ENCODE measurements around the gene COQ5.

The COQ5 gene

DNA sequence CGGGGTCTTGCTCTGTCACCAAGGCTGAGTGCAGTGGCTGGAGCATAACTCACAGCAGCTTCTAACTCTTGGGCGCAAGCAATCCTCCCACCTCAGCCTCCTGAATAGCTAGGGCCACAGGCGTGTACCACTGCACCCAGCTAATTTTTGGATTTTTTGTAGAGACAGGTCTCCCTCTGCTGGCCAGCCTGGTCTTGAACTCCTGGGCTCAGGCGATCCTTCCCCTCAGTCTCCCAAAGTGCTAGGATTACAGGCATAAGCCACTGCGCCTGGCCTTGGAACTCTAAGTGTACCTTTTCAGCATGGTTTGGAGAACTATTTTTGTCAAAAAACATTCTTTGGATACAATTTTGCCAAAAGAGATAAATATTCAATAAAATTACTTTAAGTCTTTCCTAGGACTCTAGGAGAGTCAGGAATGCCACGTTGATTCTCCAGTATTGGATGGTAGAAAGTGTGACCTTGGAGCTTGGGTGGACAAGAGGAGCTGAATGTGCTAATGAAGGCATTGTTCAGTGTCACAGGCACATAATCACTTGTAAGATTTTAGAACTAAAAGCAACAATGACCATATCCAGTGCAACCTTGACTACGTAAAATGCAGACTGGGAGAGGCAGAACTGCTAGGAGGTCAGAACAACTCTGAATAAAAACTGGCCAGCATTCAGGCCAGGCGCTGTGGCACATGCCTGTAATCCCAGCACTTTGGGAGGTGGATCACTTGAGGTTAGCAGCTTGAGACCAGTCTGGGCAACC, 62.2 kb downstream of the COQ5 start:
- peaks cover 74% of the 10 kb centered on the region for H3K36me3 ChIP-seq (ENCODE audit: control insufficient read depth, low read length)
- no peaks in the 10 kb centered on the region for H3K9me3 ChIP-seq (ENCODE audit: control insufficient read depth, insufficient read depth, low read length)
- peak overlapping the region; percentile 18; the same call in 1 of the 2 replicates for H3K4me3 ChIP-seq (ENCODE audit: low read length)
- H3K4me2 ChIP-seq (ENCODE audit: low read length): peak overlapping the region; percentile 65
- peaks cover 43% of the 10 kb centered on the region for H4K20me1 ChIP-seq (ENCODE audit: control insufficient read depth, insufficient read depth, low read depth, low read length)
- peaks cover 94% of the 10 kb centered on the region for H3K79me2 ChIP-seq (ENCODE audit: control insufficient read depth, low read length)
- H3K4me1 ChIP-seq (ENCODE audit: control insufficient read depth, low read length): peaks cover 38% of the 10 kb centered on the region
- H3K9me2 ChIP-seq (replicated peaks; ENCODE audit: control insufficient read depth, low read length): no peaks in the 10 kb centered on the region
- H3K27me3 ChIP-seq (ENCODE audit: control insufficient read depth, low read length): no peaks in the 10 kb centered on the region
- no peak overlapping the region for H3K27ac ChIP-seq (ENCODE audit: low read depth, low read length)
- TF ChIP-seq EZH2phosphoT487 (IDR thresholded peaks at IDR 0.05; ENCODE audit: borderline replicate concordance, low read length): no peak
- TF ChIP-seq, protein P1, sequence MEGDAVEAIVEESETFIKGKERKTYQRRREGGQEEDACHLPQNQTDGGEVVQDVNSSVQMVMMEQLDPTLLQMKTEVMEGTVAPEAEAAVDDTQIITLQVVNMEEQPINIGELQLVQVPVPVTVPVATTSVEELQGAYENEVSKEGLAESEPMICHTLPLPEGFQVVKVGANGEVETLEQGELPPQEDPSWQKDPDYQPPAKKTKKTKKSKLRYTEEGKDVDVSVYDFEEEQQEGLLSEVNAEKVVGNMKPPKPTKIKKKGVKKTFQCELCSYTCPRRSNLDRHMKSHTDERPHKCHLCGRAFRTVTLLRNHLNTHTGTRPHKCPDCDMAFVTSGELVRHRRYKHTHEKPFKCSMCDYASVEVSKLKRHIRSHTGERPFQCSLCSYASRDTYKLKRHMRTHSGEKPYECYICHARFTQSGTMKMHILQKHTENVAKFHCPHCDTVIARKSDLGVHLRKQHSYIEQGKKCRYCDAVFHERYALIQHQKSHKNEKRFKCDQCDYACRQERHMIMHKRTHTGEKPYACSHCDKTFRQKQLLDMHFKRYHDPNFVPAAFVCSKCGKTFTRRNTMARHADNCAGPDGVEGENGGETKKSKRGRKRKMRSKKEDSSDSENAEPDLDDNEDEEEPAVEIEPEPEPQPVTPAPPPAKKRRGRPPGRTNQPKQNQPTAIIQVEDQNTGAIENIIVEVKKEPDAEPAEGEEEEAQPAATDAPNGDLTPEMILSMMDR (IDR thresholded peaks at IDR 0.05; ENCODE audit: low read depth, low read length, poor library complexity, severe bottlenecking): peak; percentile 69
- H3F3A ChIP-seq (ENCODE audit: control insufficient read depth, insufficient read depth): peaks cover 21% of the 10 kb centered on the region

GRCh38 chr12:120465756-120466155, 63.2 kb downstream of the COQ5 start:
- no peak overlapping the region for H3K4me2 ChIP-seq (ENCODE audit: low read length)
- no peaks in the 10 kb centered on the region for H3K9me3 ChIP-seq (ENCODE audit: control insufficient read depth, insufficient read depth, low read length)
- H3K9me2 ChIP-seq (replicated peaks; ENCODE audit: control insufficient read depth, low read length): no peaks in the 10 kb centered on the region
- peaks cover 89% of the 10 kb centered on the region for H3K79me2 ChIP-seq (ENCODE audit: control insufficient read depth, low read length)
- no peak for TF ChIP-seq EZH2phosphoT487 (IDR thresholded peaks at IDR 0.05; ENCODE audit: borderline replicate concordance, low read length)
- TF ChIP-seq, protein P1 (IDR thresholded peaks at IDR 0.05; ENCODE audit: low read depth, low read length, poor library complexity, severe bottlenecking): no peak
- no peak overlapping the region for H3K27ac ChIP-seq (ENCODE audit: low read depth, low read length)
- H3F3A ChIP-seq (ENCODE audit: control insufficient read depth, insufficient read depth): peaks cover 26% of the 10 kb centered on the region
- no peak overlapping the region for H3K4me3 ChIP-seq (ENCODE audit: low read length)
- peaks cover 43% of the 10 kb centered on the region for H4K20me1 ChIP-seq (ENCODE audit: control insufficient read depth, insufficient read depth, low read depth, low read length)
- no peaks in the 10 kb centered on the region for H3K27me3 ChIP-seq (ENCODE audit: control insufficient read depth, low read length)
- H3K4me1 ChIP-seq (ENCODE audit: control insufficient read depth, low read length): peaks cover 29% of the 10 kb centered on the region
- peaks cover 84% of the 10 kb centered on the region for H3K36me3 ChIP-seq (ENCODE audit: control insufficient read depth, low read length)

DNA sequence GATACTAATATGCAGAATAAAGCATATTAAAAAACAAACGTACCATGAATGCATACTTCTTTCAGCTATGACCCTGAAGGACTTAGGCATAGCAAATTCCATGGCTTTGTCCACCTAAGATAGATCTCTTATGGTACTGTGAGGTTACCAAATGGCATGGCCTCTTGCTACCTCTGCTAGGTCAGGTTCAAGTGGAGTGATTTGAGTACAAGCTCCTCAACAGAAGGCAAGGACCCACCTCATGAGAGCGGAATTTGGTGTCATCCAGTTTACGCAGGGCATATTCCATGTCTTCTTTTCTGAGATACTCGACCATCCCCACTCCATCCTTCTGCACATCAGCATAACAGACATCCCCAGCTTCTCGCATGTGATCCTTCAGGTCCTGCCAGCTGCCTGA, 65.2 kb downstream of the COQ5 start:
- Histone ChIP-seq H3K4me1 (ENCODE audit: control insufficient read depth, low read length) (peaks cover 23% of the 10 kb centered on the region), H3K27me3 (ENCODE audit: control insufficient read depth, low read length) (no peaks in the 10 kb centered on the region), H4K20me1 (ENCODE audit: control insufficient read depth, insufficient read depth, low read depth, low read length) (peaks cover 41% of the 10 kb centered on the region), H3K4me2 (ENCODE audit: low read length) (no peak overlapping the region), H3K79me2 (ENCODE audit: control insufficient read depth, low read length) (peaks cover 73% of the 10 kb centered on the region), H3K9me3 (ENCODE audit: control insufficient read depth, insufficient read depth, low read length) (no peaks in the 10 kb centered on the region), H3F3A (ENCODE audit: control insufficient read depth, insufficient read depth) (peaks cover 39% of the 10 kb centered on the region), H3K36me3 (ENCODE audit: control insufficient read depth, low read length) (peaks cover 96% of the 10 kb centered on the region), H3K4me3 (ENCODE audit: low read length) (no peak overlapping the region), H3K27ac (ENCODE audit: low read depth, low read length) (no peak overlapping the region), H3K9me2 (replicated peaks; ENCODE audit: control insufficient read depth, low read length) (no peaks in the 10 kb centered on the region)
- TF ChIP-seq, protein P1 (IDR thresholded peaks at IDR 0.05; ENCODE audit: low read depth, low read length, poor library complexity, severe bottlenecking): no peak
- no peak for TF ChIP-seq EZH2phosphoT487 (IDR thresholded peaks at IDR 0.05; ENCODE audit: borderline replicate concordance, low read length)
